Transverse colon (tissue), 3 donors: ENCODE data around the gene FARP1.

Experiments used
- POLR2A ChIP-seq: fragments of 450-650 bp; IDR thresholded peaks from one replicate; pipeline ENCODE4 v1.6.1; 2016; ENCODE audit warnings: antibody characterized with exemption, mild to moderate bottlenecking, moderate library complexity
- TF ChIP-seq, protein P1 (sequence below), 5 experiments: fragments of 200-600 bp in 3 of 5; fragments of 450-650 bp in 2 of 5; sonication (generic) in 3 of 5; IDR thresholded peaks; 1 replicate in 2 of 5; 2 replicates in 3 of 5; pipeline ENCODE4 v1.5.1; 2016 to 2017; ENCODE audit warnings: antibody characterized with exemption in 5 of 5, inconsistent platforms in 3 of 5, mild to moderate bottlenecking in 2 of 5, moderate library complexity in 1 of 5

DNA sequence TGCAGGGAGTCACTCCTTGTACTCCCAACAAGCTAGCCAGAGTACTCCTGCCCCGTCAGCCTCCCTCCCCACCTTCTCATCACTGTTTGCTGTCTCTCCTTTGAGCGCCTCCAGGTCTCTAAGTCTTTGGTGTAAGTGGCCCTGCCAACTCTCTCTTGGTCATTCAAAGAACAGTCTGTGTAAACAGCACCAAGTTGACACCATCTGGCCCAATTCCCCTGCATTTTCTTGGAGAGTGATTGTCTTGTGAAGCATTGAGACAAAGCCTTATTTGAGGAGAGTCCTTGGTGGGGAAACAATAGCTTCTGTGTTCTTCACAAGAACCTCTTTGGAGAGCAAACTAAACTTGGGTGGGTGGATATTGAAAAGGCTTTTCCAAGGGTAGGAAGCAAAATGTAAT, 148.8 kb downstream of the FARP1 start:
- TF ChIP-seq, protein P1, sequence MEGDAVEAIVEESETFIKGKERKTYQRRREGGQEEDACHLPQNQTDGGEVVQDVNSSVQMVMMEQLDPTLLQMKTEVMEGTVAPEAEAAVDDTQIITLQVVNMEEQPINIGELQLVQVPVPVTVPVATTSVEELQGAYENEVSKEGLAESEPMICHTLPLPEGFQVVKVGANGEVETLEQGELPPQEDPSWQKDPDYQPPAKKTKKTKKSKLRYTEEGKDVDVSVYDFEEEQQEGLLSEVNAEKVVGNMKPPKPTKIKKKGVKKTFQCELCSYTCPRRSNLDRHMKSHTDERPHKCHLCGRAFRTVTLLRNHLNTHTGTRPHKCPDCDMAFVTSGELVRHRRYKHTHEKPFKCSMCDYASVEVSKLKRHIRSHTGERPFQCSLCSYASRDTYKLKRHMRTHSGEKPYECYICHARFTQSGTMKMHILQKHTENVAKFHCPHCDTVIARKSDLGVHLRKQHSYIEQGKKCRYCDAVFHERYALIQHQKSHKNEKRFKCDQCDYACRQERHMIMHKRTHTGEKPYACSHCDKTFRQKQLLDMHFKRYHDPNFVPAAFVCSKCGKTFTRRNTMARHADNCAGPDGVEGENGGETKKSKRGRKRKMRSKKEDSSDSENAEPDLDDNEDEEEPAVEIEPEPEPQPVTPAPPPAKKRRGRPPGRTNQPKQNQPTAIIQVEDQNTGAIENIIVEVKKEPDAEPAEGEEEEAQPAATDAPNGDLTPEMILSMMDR (IDR thresholded peaks at IDR 0.05), result no peak
- TF ChIP-seq POLR2A, result no peak
